ENCODE data around the gene PARD3B. TPM values are rescaled to one million over a fixed set of nuclear protein-coding genes. Genes with fewer than 3 reads are reported as not detected.

PARD3B gene
- polyA plus RNA-seq, 6 donors from 2014 or later: not detected

GRCh38 chr2:205321231-205321630 is 776.0 kb downstream of the PARD3B start:
- Mint-ChIP-seq H3K27me3 (peaks cover 0 to 5% (median 0%) of the 10 kb centered on the region in 3 donors), H3K27ac (no peak overlapping the region), H3K4me1 (peaks cover 10 to 15% (median 12%) of the 10 kb centered on the region in 3 donors), H3K4me3 (no peak overlapping the region), H3K36me3 (no peaks in the 10 kb centered on the region), H3K9me3 (peaks cover 0 to 5% (median 0%) of the 10 kb centered on the region in 7 donors)
- DNase-seq: no peak
- no peak for ATAC-seq (ENCODE audit: low read depth in 2 of 2)

GRCh38 chr2:205323929-205324328 is 778.7 kb downstream of the PARD3B start:
- ATAC-seq (ENCODE audit: low read depth in 2 of 2) (no peak), DNase-seq (no peak)
- Mint-ChIP-seq H3K4me3 (no peak overlapping the region), H3K9me3 (peaks cover 0 to 5% (median 0%) of the 10 kb centered on the region in 7 donors), H3K27me3 (peaks cover 0 to 2% (median 0%) of the 10 kb centered on the region in 3 donors), H3K27ac (no peak overlapping the region), H3K4me1 (peaks cover 10 to 15% (median 12%) of the 10 kb centered on the region in 3 donors), H3K36me3 (no peaks in the 10 kb centered on the region)

- ATAC-seq (ENCODE audit: low read depth in 2 of 2) (no peak), DNase-seq (no peak)
- Mint-ChIP-seq H3K9me3 (peaks cover 0 to 4% (median 0%) of the 10 kb centered on the region in 7 donors), H3K4me1 (peaks cover 10 to 15% (median 12%) of the 10 kb centered on the region in 3 donors), H3K27me3 (no peaks in the 10 kb centered on the region), H3K27ac (peak overlapping the region in 1 of 6 donors; percentile 23), H3K4me3 (peak overlapping the region in 1 of 8 donors; percentile 45), H3K36me3 (no peaks in the 10 kb centered on the region)
Observed at GRCh38 chr2:205324355-205324754, 779.1 kb downstream of the PARD3B start.

GRCh38 chr2:205333351-205333750 is 788.1 kb downstream of the PARD3B start:
- Mint-ChIP-seq H3K27me3 (peaks cover 0 to 6% (median 0%) of the 10 kb centered on the region in 3 donors), H3K9me3 (peaks cover 0 to 10% (median 3%) of the 10 kb centered on the region in 7 donors), H3K4me3 (no peak overlapping the region), H3K27ac (no peak overlapping the region), H3K36me3 (peaks cover 0 to 7% of the 10 kb centered on the region in 2 donors), H3K4me1 (no peaks in the 10 kb centered on the region)
- ATAC-seq (ENCODE audit: low read depth in 2 of 2) (no peak), DNase-seq (no peak)

GRCh38 chr2:205337274-205337673 is 792.0 kb downstream of the PARD3B start:
- DNase-seq (no peak), ATAC-seq (ENCODE audit: low read depth in 2 of 2) (no peak)
- Mint-ChIP-seq H3K27ac (no peak overlapping the region), H3K9me3 (peaks cover 0 to 14% (median 6%) of the 10 kb centered on the region in 7 donors), H3K27me3 (peaks cover 0 to 6% (median 0%) of the 10 kb centered on the region in 3 donors), H3K36me3 (peaks cover 0 to 7% of the 10 kb centered on the region in 2 donors), H3K4me3 (no peak overlapping the region), H3K4me1 (no peaks in the 10 kb centered on the region)

GRCh38 chr2:205338156-205338555 is 792.9 kb downstream of the PARD3B start:
- Mint-ChIP-seq H3K36me3 (peaks cover 0 to 7% of the 10 kb centered on the region in 2 donors), H3K27me3 (peaks cover 0 to 6% (median 0%) of the 10 kb centered on the region in 3 donors), H3K27ac (no peak overlapping the region), H3K4me1 (no peaks in the 10 kb centered on the region), H3K4me3 (no peak overlapping the region), H3K9me3 (peaks cover 0 to 14% (median 6%) of the 10 kb centered on the region in 7 donors)
- ATAC-seq (ENCODE audit: low read depth in 2 of 2): no peak
- DNase-seq: no peak

- DNase-seq: no peak
- no peak for ATAC-seq (ENCODE audit: low read depth in 2 of 2)
- peaks cover 0 to 6% (median 0%) of the 10 kb centered on the region in 3 donors for H3K27me3 Mint-ChIP-seq
- H3K36me3 Mint-ChIP-seq: no peaks in the 10 kb centered on the region
- no peaks in the 10 kb centered on the region for H3K4me1 Mint-ChIP-seq
- H3K27ac Mint-ChIP-seq: no peak overlapping the region
- no peak overlapping the region for H3K4me3 Mint-ChIP-seq
- H3K9me3 Mint-ChIP-seq: peaks cover 0 to 7% (median 0%) of the 10 kb centered on the region in 7 donors
Observed at GRCh38 chr2:205343103-205343502, 797.8 kb downstream of the PARD3B start.

- Mint-ChIP-seq H3K36me3 (no peaks in the 10 kb centered on the region), H3K27ac (no peak overlapping the region), H3K27me3 (peaks cover 0 to 6% (median 0%) of the 10 kb centered on the region in 3 donors), H3K9me3 (peaks cover 0 to 2% (median 0%) of the 10 kb centered on the region in 7 donors), H3K4me1 (peaks cover 4 to 6% (median 4%) of the 10 kb centered on the region in 3 donors), H3K4me3 (no peak overlapping the region)
- no peak for ATAC-seq (ENCODE audit: low read depth in 2 of 2)
- no peak for DNase-seq
Observed at GRCh38 chr2:205346649-205347048, 801.4 kb downstream of the PARD3B start.

- Mint-ChIP-seq H3K36me3 (no peaks in the 10 kb centered on the region), H3K4me3 (no peak overlapping the region), H3K27ac (no peak overlapping the region), H3K9me3 (peaks cover 0 to 2% (median 0%) of the 10 kb centered on the region in 7 donors), H3K27me3 (peaks cover 0 to 6% (median 0%) of the 10 kb centered on the region in 3 donors), H3K4me1 (peaks cover 4 to 6% (median 4%) of the 10 kb centered on the region in 3 donors)
- ATAC-seq (ENCODE audit: low read depth in 2 of 2) (no peak), DNase-seq (no peak)
Observed at GRCh38 chr2:205347899-205348298, 802.6 kb downstream of the PARD3B start.

GRCh38 chr2:205352094-205352493 is 806.8 kb downstream of the PARD3B start:
- no peak for ATAC-seq (ENCODE audit: low read depth in 2 of 2)
- H3K9me3 Mint-ChIP-seq: peaks cover 0 to 2% (median 0%) of the 10 kb centered on the region in 7 donors
- H3K27ac Mint-ChIP-seq: peak overlapping the region in 1 of 6 donors; percentile 8
- H3K36me3 Mint-ChIP-seq: no peaks in the 10 kb centered on the region
- H3K4me1 Mint-ChIP-seq: peaks cover 4 to 6% (median 4%) of the 10 kb centered on the region in 3 donors
- H3K27me3 Mint-ChIP-seq: no peaks in the 10 kb centered on the region
- no peak overlapping the region for H3K4me3 Mint-ChIP-seq
- no peak for DNase-seq

GRCh38 chr2:205352593-205352992 is 807.3 kb downstream of the PARD3B start:
- Mint-ChIP-seq H3K27ac (no peak overlapping the region), H3K27me3 (no peaks in the 10 kb centered on the region), H3K9me3 (peaks cover 0 to 2% (median 0%) of the 10 kb centered on the region in 7 donors), H3K36me3 (no peaks in the 10 kb centered on the region), H3K4me3 (no peak overlapping the region), H3K4me1 (peaks cover 4 to 6% (median 4%) of the 10 kb centered on the region in 3 donors)
- ATAC-seq (ENCODE audit: low read depth in 2 of 2) (no peak), DNase-seq (no peak)

- no peak overlapping the region for H3K27ac Mint-ChIP-seq
- H3K36me3 Mint-ChIP-seq: no peaks in the 10 kb centered on the region
- H3K4me3 Mint-ChIP-seq: no peak overlapping the region
- ATAC-seq (ENCODE audit: low read depth in 2 of 2): no peak
- H3K4me1 Mint-ChIP-seq: no peaks in the 10 kb centered on the region
- peaks cover 0 to 15% (median 7%) of the 10 kb centered on the region in 3 donors for H3K27me3 Mint-ChIP-seq
- DNase-seq: no peak
- peaks cover 0 to 5% (median 0%) of the 10 kb centered on the region in 7 donors for H3K9me3 Mint-ChIP-seq
Observed at GRCh38 chr2:205357732-205358131, 812.5 kb downstream of the PARD3B start.

- no peak overlapping the region for H3K27ac Mint-ChIP-seq
- DNase-seq: no peak
Observed at GRCh38 chr2:205358351-205358815, 813.1 kb downstream of the PARD3B start.

GRCh38 chr2:205361272-205361671 is 816.0 kb downstream of the PARD3B start:
- ATAC-seq (ENCODE audit: low read depth in 2 of 2): no peak
- H3K27me3 Mint-ChIP-seq: peaks cover 0 to 15% (median 7%) of the 10 kb centered on the region in 3 donors
- no peak overlapping the region for H3K27ac Mint-ChIP-seq
- H3K9me3 Mint-ChIP-seq: peaks cover 0 to 5% (median 0%) of the 10 kb centered on the region in 7 donors
- no peak overlapping the region for H3K4me3 Mint-ChIP-seq
- no peaks in the 10 kb centered on the region for H3K4me1 Mint-ChIP-seq
- no peak for DNase-seq
- no peaks in the 10 kb centered on the region for H3K36me3 Mint-ChIP-seq

More at GRCh38 chr2:205358351-205358815, 813.1 kb downstream of the PARD3B start:
- no peak overlapping the region for H3K4me3 Mint-ChIP-seq
- ATAC-seq (ENCODE audit: low read depth in 2 of 2): no peak
- H3K9me3 Mint-ChIP-seq: peaks cover 0 to 5% (median 0%) of the 10 kb centered on the region in 7 donors
- no peaks in the 10 kb centered on the region for H3K4me1 Mint-ChIP-seq
- no peaks in the 10 kb centered on the region for H3K36me3 Mint-ChIP-seq
- peaks cover 0 to 15% (median 7%) of the 10 kb centered on the region in 3 donors for H3K27me3 Mint-ChIP-seq
